HG02884 (cell line): ENCODE measurements around the gene CD69.

ENCODE experiments used
- ATAC-seq: cut with Tn5 transposase; IDR thresholded peaks from one replicate; pipeline ENCODE4 v1.9.1; 2021; ENCODE audit warnings: mild to moderate bottlenecking, moderate library complexity; ENCODE audit not compliant: unreplicated experiment

The CD69 gene

DNA sequence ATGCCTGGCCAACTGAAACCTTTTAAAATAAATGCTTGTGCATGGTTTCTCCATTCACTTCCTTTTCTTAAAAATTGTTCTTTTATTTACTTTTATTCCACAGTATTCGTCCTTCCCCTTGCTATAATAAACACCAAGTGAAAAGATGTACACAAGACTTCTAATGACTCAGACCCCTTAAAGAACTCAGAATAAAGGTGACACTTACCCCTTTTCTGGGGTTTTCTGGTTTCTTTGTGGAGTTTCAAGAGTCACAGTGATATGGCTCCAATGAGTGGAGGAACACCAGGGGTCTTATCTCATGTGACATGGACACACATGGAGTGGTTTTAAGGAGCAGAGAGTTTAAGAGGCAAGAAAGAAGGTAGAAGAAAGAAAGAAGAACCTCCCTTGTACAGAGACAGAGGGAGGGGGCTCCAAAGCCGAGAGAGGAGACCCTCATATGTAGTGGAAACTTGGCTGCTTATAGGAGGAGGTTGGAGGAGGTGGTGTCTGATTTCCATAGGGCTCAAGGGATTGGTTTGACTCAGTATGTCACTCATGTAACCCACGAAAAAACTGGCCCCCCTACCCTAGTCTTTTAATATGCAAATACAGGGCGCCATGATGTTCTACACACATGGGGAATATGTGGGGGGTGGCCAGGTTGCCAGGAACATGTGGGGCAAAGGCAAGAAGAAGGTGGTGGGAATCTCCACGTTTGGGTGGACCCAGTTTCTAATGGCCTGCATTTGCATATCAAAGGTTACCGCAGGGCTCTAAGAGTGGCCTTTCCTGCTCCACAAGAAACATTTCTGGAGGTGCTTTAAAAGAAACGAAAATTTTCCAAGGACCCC is 22.1 kb upstream of the CD69 start:
- no peak for ATAC-seq

GRCh38 chr12:9781360-9781759 is 20.7 kb upstream of the CD69 start:
- ATAC-seq: no peak

GRCh38 chr12:9779209-9779608 is 18.5 kb upstream of the CD69 start:
- ATAC-seq: no peak

GRCh38 chr12:9776781-9777180 is 16.1 kb upstream of the CD69 start:
- ATAC-seq: no peak

DNA sequence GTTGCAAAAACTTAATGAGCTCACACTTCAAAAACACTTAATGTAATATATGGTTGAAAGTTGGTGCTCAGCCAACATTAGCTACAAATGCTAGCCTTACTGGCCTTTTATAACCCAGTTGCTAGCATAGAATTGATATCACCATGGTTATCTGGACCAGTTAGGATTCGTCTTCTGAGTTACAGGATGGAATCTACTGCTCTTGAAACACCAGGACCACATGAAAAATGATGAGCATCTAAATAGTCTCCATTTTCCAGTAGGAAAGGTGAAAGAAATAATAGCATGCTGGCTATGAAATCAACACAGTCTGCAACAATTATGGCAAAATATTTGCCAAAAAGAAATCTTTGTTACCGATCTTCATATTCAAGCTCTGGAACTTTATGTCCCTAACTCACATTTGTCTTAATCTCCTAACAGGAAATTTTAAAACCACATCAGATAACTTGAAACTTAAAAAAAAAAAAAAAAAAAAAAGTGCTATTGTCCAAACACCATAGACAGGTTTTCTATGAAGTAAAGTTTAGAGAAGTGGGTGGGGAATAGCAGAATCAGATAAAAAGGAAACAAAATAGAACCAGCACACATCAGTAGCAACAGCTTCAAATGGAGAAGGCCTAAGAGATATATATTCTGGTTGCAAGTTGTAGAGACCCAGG is 12.6 kb upstream of the CD69 start:
- no peak for ATAC-seq

GRCh38 chr12:9763025-9763424 is 2.3 kb upstream of the CD69 start:
- ATAC-seq: no peak

DNA sequence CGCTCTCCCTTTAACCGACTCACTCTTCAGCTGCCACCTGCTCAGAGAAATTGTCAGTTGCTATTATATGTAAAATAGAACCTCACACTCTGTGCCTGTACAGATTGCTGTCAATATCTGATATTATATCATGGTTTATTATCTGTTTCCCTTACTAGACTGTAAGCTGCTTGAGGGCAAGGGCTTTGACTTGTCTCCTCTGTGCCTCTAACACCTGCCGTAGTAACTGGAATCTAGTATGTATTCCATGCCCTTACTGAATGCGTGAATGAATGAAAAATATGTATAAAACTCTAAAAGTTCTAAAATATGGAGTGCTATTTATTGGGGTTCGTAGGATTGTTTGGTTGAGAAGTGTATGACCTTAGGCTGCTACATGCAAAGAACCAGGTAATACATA is 1.7 kb upstream of the CD69 start:
- ATAC-seq: no peak

DNA sequence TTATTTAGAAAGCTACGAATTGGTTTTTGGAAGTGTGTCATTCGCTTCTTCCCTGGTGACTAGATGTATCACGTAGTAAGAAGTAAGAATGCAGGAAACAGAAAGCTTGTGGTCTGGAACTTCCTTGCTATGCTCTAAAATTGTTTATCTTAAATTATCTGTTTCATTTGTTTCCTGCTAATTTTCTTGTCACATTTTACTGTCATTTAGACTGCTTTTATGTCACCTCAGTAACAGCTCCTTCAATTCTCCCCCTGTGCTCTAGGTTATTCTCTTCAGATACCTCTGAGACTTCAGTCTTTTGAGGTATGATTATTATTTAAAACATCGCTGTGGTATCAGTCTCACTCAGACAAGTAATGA is 699 bp upstream of the CD69 start:
- no peak for ATAC-seq

- no peak for ATAC-seq
Observed at GRCh38 chr12:9760120-9760519, 581 bp downstream of the CD69 start.

DNA sequence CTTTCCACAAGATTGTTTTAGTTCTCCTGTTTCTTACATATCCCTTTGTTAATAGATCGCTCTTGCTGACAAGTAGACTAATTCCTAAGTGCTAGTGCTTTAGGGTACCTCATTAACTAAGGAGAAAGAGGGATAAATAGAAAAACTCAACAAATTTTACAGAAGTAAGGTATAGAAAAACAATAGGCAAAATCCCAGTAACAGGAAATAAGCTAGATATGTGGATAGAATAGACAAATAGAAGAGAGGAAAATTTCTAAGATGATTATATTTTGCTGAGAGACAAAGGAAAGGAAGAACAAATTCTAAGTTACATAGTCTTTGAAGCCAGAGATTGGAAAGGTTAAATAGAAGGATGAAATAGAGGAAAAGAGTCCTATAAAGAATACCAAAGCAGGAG is 1.0 kb downstream of the CD69 start:
- ATAC-seq: no peak

GRCh38 chr12:9758119-9758518 is 2.6 kb downstream of the CD69 start:
- no peak for ATAC-seq

GRCh38 chr12:9757433-9758025 is 3.2 kb downstream of the CD69 start:
- ATAC-seq: no peak

DNA sequence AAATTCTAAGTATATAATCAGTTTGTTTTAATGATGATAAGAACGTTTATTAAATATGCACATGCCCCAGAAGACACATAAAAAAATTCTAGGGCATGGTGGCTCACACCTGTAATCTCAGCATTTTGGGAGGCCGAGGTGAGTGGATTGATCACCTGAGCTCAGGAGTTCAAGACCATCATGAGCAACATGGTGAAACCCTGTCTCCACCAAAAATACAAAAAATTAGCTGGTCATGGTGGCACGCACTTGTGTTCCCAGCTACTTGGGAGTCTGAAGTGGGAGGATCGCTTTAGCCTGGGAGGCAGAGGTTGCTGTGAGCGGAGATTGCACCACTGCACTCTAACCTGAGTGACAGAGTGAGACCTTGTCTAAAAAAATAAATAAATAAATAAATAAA is 4.0 kb downstream of the CD69 start:
- ATAC-seq: no peak

DNA sequence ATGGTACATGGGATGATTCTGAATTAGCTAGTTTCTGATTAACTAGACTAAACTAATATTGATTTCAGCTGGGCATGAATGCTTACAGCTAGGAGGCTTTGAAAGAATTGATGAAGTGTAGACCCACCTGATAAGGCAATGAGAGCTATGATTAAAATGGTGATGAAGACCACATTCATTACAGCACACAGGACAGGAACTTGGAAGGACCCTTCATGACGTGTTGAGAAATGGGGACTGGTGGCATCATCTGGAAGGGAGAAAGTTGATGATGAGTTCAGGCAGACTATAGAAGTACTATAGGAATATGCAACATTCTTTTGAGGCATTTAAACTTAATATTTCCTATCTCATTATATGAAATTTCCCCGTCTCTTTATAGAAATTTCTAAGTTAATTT is 4.5 kb downstream of the CD69 start:
- no peak for ATAC-seq

DNA sequence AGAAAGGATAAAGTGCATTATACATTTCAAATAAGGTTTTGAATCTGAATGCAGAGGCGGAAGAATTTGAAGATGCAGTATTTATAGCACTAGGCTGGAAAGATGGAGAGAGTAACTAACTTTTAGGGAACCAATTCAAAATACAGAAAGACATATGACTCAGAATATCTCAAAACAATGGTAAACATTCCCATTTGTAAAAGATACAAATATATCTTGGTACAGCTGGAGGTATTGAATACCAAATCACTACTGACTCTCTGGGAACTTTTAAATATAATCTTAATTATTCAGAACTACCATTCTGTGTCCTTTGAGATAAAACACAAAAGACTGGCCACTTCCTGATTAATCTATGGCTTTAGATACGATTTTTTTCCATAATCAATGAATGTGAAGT is 5.1 kb downstream of the CD69 start:
- ATAC-seq: no peak

GRCh38 chr12:9755035-9755434 is 5.7 kb downstream of the CD69 start:
- ATAC-seq: no peak

- no peak for ATAC-seq
Observed at GRCh38 chr12:9754099-9754927, 6.4 kb downstream of the CD69 start.

DNA sequence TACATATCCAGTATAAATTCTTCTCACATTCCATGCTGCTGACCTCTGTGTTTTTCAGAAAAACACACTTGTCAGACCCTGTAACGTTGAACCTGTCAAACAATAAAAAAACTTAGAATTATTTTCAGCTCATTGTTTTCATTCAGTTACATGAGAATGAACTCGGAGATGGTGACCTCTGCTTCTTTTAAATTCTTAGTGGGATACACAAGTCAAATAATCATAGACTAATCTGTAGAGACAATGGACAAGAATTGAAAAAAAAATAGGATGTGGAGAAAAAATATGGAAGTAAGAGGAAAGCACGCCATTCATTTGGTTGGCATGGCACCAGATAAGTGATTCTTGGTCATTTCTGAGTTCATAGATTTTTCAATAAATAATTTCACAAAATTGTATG is 7.2 kb downstream of the CD69 start:
- no peak for ATAC-seq

DNA sequence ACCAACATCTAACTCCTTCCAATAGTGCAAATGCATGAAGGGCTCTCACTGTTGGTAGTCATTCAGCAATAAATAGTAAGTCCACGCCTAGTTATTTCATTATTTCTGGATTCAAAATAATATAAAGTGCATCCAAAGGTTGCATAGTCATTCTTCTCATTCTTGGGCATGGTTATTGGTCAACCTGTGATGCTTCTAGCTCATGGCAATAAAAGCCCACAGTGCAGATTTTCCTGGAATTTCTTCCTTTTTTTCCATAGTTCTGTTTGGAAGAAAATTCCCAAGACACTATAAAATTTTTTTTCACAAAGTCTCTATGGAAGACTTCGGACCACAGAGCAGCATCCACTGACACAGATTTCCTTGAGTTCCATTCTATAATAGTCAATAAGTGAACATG is 7.6 kb downstream of the CD69 start:
- ATAC-seq: no peak

DNA sequence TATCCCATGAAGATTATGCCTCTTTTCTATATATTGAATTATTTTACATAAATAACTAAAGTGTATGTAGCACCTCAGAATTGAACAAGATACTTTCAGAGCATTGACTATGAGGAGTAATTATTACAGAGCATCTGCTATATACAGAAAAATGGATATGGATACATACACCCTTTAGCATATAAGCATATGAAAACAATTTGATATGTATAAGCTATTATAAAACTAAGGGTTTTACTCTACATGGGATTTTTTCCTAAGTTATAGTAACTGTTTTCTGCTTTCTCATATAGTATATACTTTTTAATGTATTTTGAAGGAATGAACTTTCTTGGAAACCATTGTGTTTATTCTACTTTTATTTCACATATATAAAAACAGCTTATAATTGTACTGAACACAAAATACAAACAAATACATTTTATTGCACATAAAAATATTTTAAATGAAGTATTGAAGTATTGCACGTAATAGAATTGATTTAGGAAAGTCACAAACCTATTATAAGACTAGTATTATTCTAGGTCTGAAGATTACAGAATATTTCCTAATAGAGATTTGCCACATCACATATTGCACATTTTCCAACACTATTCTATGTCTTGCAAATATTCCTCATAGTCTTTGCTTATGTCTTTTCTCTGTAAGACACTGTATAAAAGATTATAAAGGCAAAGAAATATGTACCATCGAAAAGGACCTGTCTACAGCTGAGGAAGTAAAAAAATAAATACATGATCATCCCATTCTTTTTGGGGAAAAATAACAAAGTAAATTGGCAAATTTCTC is 8.4 kb downstream of the CD69 start:
- ATAC-seq: no peak
